Liver (tissue), 9 donors: ENCODE data around the gene AHDC1. TPM values are rescaled to one million over a fixed set of nuclear protein-coding genes. Genes with fewer than 3 reads are reported as not detected.

ENCODE experiments used
- DNase-seq: peaks from one replicate; pipeline ENCODE4 v3.0.0-alpha.2; 2017; ENCODE audit warnings: low spot score
- H3K27ac ChIP-seq, 2 donors: one replicate each; pipeline ENCODE4 v1.7.0; 2013; ENCODE audit warnings: inconsistent platforms in 2 of 2, low read length in 2 of 2, control low read depth in 1 of 2, low read depth in 1 of 2, mild to moderate bottlenecking in 1 of 2
- H3K27me3 ChIP-seq, 4 donors: one replicate each; pipeline versions ENCODE4 v1.6.1 to v1.7.0; 2013; ENCODE audit warnings: low read length in 3 of 4, inconsistent platforms in 1 of 4, mild to moderate bottlenecking in 1 of 4, moderate library complexity in 1 of 4; ENCODE audit not compliant: control insufficient read depth in 4 of 4, insufficient read depth in 4 of 4
- H3K36me3 ChIP-seq, 4 donors: one replicate each; pipeline versions ENCODE4 v1.6.1 to v1.7.0; 2013; ENCODE audit warnings: low read length in 3 of 4, mild to moderate bottlenecking in 3 of 4, low read depth in 1 of 4, moderate library complexity in 1 of 4; ENCODE audit not compliant: control insufficient read depth in 4 of 4, insufficient read depth in 3 of 4
- H3K4me1 ChIP-seq, 4 donors: one replicate each; pipeline versions ENCODE4 v1.6.1 to v1.7.0; 2013; ENCODE audit warnings: low read length in 3 of 4, mild to moderate bottlenecking in 3 of 4, moderate library complexity in 1 of 4; ENCODE audit not compliant: control insufficient read depth in 4 of 4, insufficient read depth in 4 of 4
- H3K4me3 ChIP-seq, 3 donors: one replicate each; pipeline versions ENCODE4 v1.6.1 to v1.7.0; 2013; ENCODE audit warnings: low read length in 3 of 3, control low read depth in 1 of 3, low read depth in 1 of 3, mild to moderate bottlenecking in 1 of 3
- H3K9ac ChIP-seq, 2 donors: one replicate each; pipeline ENCODE4 v1.7.0; 2013; ENCODE audit warnings: low read length in 2 of 2, mild to moderate bottlenecking in 2 of 2, moderate library complexity in 2 of 2, control low read depth in 1 of 2, low read depth in 1 of 2
- H3K9me3 ChIP-seq, 4 donors: one replicate each; pipeline versions ENCODE4 v1.6.1 to v1.7.0; 2013; ENCODE audit warnings: low read length in 3 of 4; ENCODE audit not compliant: control insufficient read depth in 4 of 4
- CTCF ChIP-seq: fragments of 150-350 bp; IDR thresholded peaks from 2 replicates; pipeline ENCODE4 v1.5.1; 2017; ENCODE audit warnings: improper control_type of control experiment, low read depth, low read length; ENCODE audit not compliant: missing input control
- EGR1 ChIP-seq, 2 donors: IDR thresholded peaks; 2 replicates each; pipeline ENCODE4 v1.6.1; 2016 to 2018; ENCODE audit warnings: antibody characterized with exemption in 2 of 2, low read depth in 2 of 2
- FOXA1 ChIP-seq: IDR thresholded peaks from 2 replicates; pipeline ENCODE4 v1.6.1; 2016; ENCODE audit warnings: antibody characterized with exemption
- FOXA2 ChIP-seq: IDR thresholded peaks from 2 replicates; pipeline ENCODE4 v1.6.1; 2016; ENCODE audit warnings: antibody characterized with exemption
- HNF4A ChIP-seq, 2 donors: conservative IDR thresholded peaks; 2 replicates each; pipeline ENCODE4 v1.6.1; 2016; ENCODE audit warnings: antibody characterized with exemption in 2 of 2, mild to moderate bottlenecking in 2 of 2
- HNF4G ChIP-seq: IDR thresholded peaks from 2 replicates; pipeline ENCODE4 v1.6.1; 2016; ENCODE audit warnings: antibody characterized with exemption
- JUND ChIP-seq, 2 donors: IDR thresholded peaks; 2 replicates each; pipeline ENCODE4 v1.6.1; 2016; ENCODE audit warnings: antibody characterized with exemption in 2 of 2
- MAX ChIP-seq: IDR thresholded peaks from 2 replicates; pipeline ENCODE4 v1.6.1; 2016; ENCODE audit warnings: antibody characterized with exemption
- NR2F2 ChIP-seq: IDR thresholded peaks from 2 replicates; pipeline ENCODE4 v1.6.1; 2016; ENCODE audit warnings: antibody characterized with exemption
- RAD21 ChIP-seq, 2 donors: IDR thresholded peaks; 2 replicates each; pipeline ENCODE4 v1.6.1; 2016; ENCODE audit warnings: antibody characterized with exemption in 2 of 2, mild to moderate bottlenecking in 2 of 2
- RXRA ChIP-seq, 2 donors: IDR thresholded peaks; 2 replicates each; pipeline ENCODE4 v1.6.1; 2017 to 2018; ENCODE audit warnings: antibody characterized with exemption in 2 of 2, mild to moderate bottlenecking in 1 of 2
- SP1 ChIP-seq: IDR thresholded peaks from 2 replicates; pipeline ENCODE4 v1.6.1; 2018; ENCODE audit warnings: antibody characterized with exemption, mild to moderate bottlenecking
- YY1 ChIP-seq: IDR thresholded peaks from 2 replicates; pipeline ENCODE4 v1.6.1; 2016; ENCODE audit warnings: antibody characterized with exemption, mild to moderate bottlenecking
- ZBTB33 ChIP-seq: IDR thresholded peaks from 2 replicates; pipeline ENCODE4 v1.6.1; 2016; ENCODE audit warnings: antibody characterized with exemption
- WGBS: extraction: QIAGEN DNeasy Blood & Tissue Kit; methylation state at CpG from one replicate; pipeline ENCODE4 v1.1.7; 2013; 5-methylcytosine and 5-hydroxymethylcytosine counted together
- polyA plus RNA-seq, 2 donors: library from polyadenylated mRNA; stranded (reverse) in 1 of 2; unstranded in 1 of 2; fragments of 200-250 nt in 1 of 2; fragments of >200 nt in 1 of 2; fragmentation: Nextera tagmentation in 1 of 2; extraction: Ambion mirVana in 1 of 2; gene quantifications; one replicate each; pipeline versions ENCODE4 v1.2.1 to v1.2.3, GENCODE V29; 2013 to 2015
- total RNA-seq, 2 donors: library from RNA; depleted of rRNA; stranded (reverse); fragments of >200 nt; gene quantifications; one replicate each; pipeline ENCODE4 v1.2.3, GENCODE V29; 2014
- donor health status: healthy.
- donor health status: healthy.
- donor health status: healthy.
- donor health status: healthy.
- donor health status: healthy.

Gene AHDC1
- total and polyA plus RNA-seq, 4 donors = 2.4 to 6.5 (median 5.5) TPM

GRCh38 chr1:27542463-27543273, 61.3 kb downstream of the AHDC1 start:
- Histone ChIP-seq H3K36me3 (peaks cover 2 to 10% (median 5%) of the 10 kb centered on the region in 4 donors), H3K9ac (no peak overlapping the region), H3K4me3 (no peak overlapping the region), H3K27me3 (no peaks in the 10 kb centered on the region), H3K4me1 (peaks cover 0 to 3% (median 0%) of the 10 kb centered on the region in 4 donors), H3K9me3 (no peaks in the 10 kb centered on the region), H3K27ac (peak overlapping the region; percentile 26 to 37)
- TF ChIP-seq JUND (IDR thresholded peaks at IDR 0.05) (no peak), CTCF (no peak), MAX (no peak), SP1 (no peak), RAD21 (IDR thresholded peaks at IDR 0.05) (no peak), NR2F2 (peak; percentile 93), RXRA (IDR thresholded peaks at IDR 0.05) (peak in 1 of 2 donors; percentile 36), YY1 (no peak), EGR1 (IDR thresholded peaks at IDR 0.05; ENCODE audit: low read depth in 2 of 2) (no peak), FOXA2 (no peak), FOXA1 (no peak), HNF4A (conservative IDR thresholded peaks at IDR 0.05) (no peak), ZBTB33 (no peak)
- 68% methylated on average over 19 of the region's 19 CpGs for whole genome bisulfite sequencing
- peak; percentile 77 for DNase-seq

GRCh38 chr1:27539901-27540861, 63.8 kb downstream of the AHDC1 start:
- no peak overlapping the region for H3K9ac ChIP-seq

More at GRCh38 chr1:27539901-27540861, 63.8 kb downstream of the AHDC1 start:
- peaks cover 0 to 3% (median 0%) of the 10 kb centered on the region in 4 donors for H3K4me1 ChIP-seq
- H3K9me3 ChIP-seq = no peaks in the 10 kb centered on the region
- no peak overlapping the region for H3K27ac ChIP-seq
- H3K4me3 ChIP-seq = no peak overlapping the region
- TF ChIP-seq JUND (IDR thresholded peaks at IDR 0.05) (no peak), SP1 (no peak), HNF4G (no peak)
- 88% methylated on average over 9 of the region's 9 CpGs for WGBS
- no peaks in the 10 kb centered on the region for H3K27me3 ChIP-seq
- DNase-seq = no peak
- peaks cover 0 to 6% (median 4%) of the 10 kb centered on the region in 4 donors for H3K36me3 ChIP-seq
